Activated T-cell treated with anti-CD3 and anti-CD28 coated beads, Interleukin-2, amount 50 U/mL, for 24 hours (primary cell): ENCODE results near the gene MARK4.

Experiments
- DNase-seq: peaks from one replicate; pipeline ENCODE4 v3.0.0-alpha.2; 2020
- H3K27ac Mint-ChIP-seq: 2 replicates; pipeline ENCODE4 v1.8.0; 2020; ENCODE audit warnings: mild to moderate bottlenecking, mixed read lengths
- H3K27me3 Mint-ChIP-seq: 2 replicates; pipeline ENCODE4 v1.8.0; 2020; ENCODE audit warnings: mixed read lengths
- H3K36me3 Mint-ChIP-seq: 2 replicates; pipeline ENCODE4 v1.8.0; 2020; ENCODE audit warnings: low read depth, mixed read lengths
- H3K4me1 Mint-ChIP-seq: 2 replicates; pipeline ENCODE4 v1.8.0; 2020; ENCODE audit warnings: low read depth, mixed read lengths
- H3K4me3 Mint-ChIP-seq: 2 replicates; pipeline ENCODE4 v1.8.0; 2020; ENCODE audit warnings: mild to moderate bottlenecking, moderate library complexity, mixed read lengths
- H3K9me3 Mint-ChIP-seq: 2 replicates; pipeline ENCODE4 v1.8.0; 2020; ENCODE audit warnings: mixed read lengths

MARK4 gene

DNA sequence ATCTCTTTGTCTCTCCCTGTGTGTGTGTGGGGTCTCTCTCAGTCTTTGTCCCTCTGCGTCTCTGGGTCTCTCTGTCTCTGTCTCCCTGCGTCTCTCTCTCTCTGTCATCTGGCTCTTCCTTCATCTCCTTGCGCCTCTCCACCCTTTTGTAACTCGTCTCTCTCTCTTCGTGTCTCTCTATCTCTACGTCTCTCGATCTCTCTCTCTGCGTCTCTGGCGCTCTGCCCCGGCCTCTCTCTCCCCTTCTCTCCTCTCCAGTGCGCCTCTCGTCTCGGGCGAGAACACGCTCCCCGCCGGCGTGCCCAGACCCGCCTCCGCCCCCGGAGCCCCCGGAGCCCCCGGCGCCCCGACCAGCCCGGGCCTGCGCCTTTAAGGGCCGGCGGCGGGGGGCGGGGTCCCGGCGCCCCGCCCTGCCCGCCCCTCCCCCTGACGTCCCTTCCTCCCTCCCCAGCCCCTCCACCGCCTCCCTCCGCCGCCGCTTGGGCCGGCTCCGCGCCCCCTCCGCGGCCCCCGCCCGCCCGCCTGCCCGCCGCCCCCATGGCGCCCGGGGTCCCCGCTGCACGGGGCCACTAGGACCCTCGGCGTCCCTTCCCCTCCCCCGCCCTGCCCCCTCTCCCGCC lies at the start of gene MARK4:
Gene MARK4 (plus strand): TSS at position 440 of the 620 bp plus-strand sequence. CDS start 318 bp downstream, outside the sequence.
- peak within 1 kb of the TSS; percentile 81 for H3K4me3 Mint-ChIP-seq
- no peaks in the 10 kb centered on the region for H3K36me3 Mint-ChIP-seq
- DNase-seq: peak; percentile 81
- no peaks in the 10 kb centered on the region for H3K27me3 Mint-ChIP-seq
- peaks cover 34% of the 10 kb centered on the region for H3K4me1 Mint-ChIP-seq
- no peaks in the 10 kb centered on the region for H3K9me3 Mint-ChIP-seq
- H3K27ac Mint-ChIP-seq: peak within 1 kb of the TSS; percentile 53

DNA sequence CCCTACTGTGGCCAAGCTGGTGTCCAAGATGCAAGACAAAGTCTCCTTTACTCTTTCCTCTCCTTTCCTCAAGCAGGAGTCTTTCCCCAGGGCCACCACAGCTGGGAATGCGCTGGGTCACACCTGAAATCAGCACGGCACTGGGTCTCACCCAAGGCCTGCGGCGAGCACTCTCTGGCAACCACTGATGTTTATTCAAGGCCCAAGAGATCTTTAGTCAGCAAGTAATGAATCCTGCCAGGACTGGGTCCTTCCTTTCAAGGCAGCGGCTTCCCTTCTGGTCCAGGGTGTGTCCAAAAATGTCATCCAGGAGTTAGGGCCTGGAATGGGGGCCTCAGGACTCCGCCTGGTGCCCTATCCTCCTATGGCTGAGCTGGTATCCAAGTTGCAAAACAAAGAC lies 48.4 kb upstream of the MARK4 start:
- no peak for DNase-seq
- Mint-ChIP-seq H3K4me1 (no peaks in the 10 kb centered on the region), H3K27ac (no peak overlapping the region), H3K27me3 (no peaks in the 10 kb centered on the region), H3K4me3 (no peak overlapping the region), H3K36me3 (no peaks in the 10 kb centered on the region), H3K9me3 (no peaks in the 10 kb centered on the region)

DNA sequence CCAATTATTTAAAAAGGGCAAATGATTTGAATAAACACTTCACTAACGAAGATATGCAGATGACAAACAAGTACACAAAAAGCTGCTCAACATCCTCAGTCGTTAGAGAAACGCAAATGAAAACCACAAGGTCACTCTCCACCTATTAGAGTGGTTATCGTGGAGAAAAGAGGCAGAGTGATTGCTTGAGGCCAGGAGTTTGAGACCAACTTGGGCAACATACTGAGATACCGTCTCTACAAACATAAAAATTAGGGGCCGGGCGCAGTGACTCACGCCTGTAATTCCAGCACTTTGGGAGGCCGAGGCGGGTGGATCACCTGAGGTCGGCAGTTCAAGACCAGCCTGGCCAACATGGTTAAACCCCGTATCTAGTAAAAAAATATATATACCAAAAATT lies 45.3 kb upstream of the MARK4 start:
- Mint-ChIP-seq H3K9me3 (no peaks in the 10 kb centered on the region), H3K36me3 (no peaks in the 10 kb centered on the region), H3K4me3 (no peak overlapping the region), H3K27me3 (no peaks in the 10 kb centered on the region), H3K27ac (no peak overlapping the region), H3K4me1 (no peaks in the 10 kb centered on the region)
- DNase-seq: no peak

GRCh38 chr19:45206328-45206727 lies 44.7 kb upstream of the MARK4 start:
- H3K4me1 Mint-ChIP-seq: no peaks in the 10 kb centered on the region
- no peak overlapping the region for H3K4me3 Mint-ChIP-seq
- no peak overlapping the region for H3K27ac Mint-ChIP-seq
- peaks cover 3% of the 10 kb centered on the region for H3K27me3 Mint-ChIP-seq
- no peak for DNase-seq
- H3K9me3 Mint-ChIP-seq: no peaks in the 10 kb centered on the region
- H3K36me3 Mint-ChIP-seq: no peaks in the 10 kb centered on the region

GRCh38 chr19:45211751-45212381 lies 39.2 kb upstream of the MARK4 start:
- H3K4me3 Mint-ChIP-seq: no peak overlapping the region
- peaks cover 33% of the 10 kb centered on the region for H3K27me3 Mint-ChIP-seq
- no peaks in the 10 kb centered on the region for H3K4me1 Mint-ChIP-seq
- no peaks in the 10 kb centered on the region for H3K36me3 Mint-ChIP-seq
- DNase-seq: no peak
- no peak overlapping the region for H3K27ac Mint-ChIP-seq
- no peaks in the 10 kb centered on the region for H3K9me3 Mint-ChIP-seq

- Mint-ChIP-seq H3K27me3 (peaks cover 39% of the 10 kb centered on the region), H3K9me3 (no peaks in the 10 kb centered on the region), H3K4me3 (no peak overlapping the region), H3K4me1 (no peaks in the 10 kb centered on the region), H3K27ac (no peak overlapping the region), H3K36me3 (no peaks in the 10 kb centered on the region)
- DNase-seq: no peak
These were observed 38.0 kb upstream of the MARK4 start for GRCh38 chr19:45213031-45213430.

DNA sequence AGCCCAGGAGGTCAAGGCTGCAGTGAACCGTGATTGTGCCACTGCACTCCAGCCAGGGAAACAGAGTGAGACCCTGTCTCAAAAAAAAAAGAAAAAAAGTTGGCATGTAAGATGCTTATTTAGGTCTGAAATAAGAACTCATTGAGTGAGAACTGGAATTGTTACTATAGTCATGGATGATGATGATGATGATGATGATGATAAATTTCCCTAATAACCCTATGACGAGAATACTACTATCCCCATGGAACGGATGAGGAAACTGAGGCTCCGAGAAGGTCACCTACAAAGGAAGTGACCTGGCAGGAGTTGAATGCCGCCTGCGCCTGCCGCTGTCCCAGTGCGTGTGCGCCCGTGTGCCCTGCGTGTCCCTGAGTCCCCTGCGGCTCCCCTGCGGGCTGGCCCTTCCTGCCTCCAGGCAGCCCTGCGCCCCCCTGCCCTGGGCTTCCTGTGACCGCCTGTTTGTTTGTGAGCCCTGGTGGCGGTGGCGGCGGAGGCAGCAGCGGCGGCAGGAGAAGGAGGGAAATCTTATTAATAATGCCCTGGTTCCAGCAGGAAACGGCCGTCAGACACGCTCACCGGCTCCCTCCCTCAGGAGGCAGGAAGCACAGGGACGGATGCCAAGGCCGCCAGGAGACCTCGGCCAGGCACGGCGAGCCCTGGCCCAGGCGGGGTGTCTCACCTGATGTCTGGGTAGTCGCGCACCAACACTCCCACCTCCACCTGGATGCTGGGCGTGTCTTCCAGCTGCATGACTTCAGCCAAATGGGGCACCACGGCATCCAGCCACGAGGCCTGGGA lies 35.5 kb upstream of the MARK4 start:
- peaks cover 57% of the 10 kb centered on the region for H3K27me3 Mint-ChIP-seq
- no peak for DNase-seq
- no peak overlapping the region for H3K4me3 Mint-ChIP-seq
- H3K9me3 Mint-ChIP-seq: no peaks in the 10 kb centered on the region
- H3K4me1 Mint-ChIP-seq: no peaks in the 10 kb centered on the region
- no peaks in the 10 kb centered on the region for H3K36me3 Mint-ChIP-seq
- H3K27ac Mint-ChIP-seq: no peak overlapping the region

GRCh38 chr19:45216667-45217066 lies 34.4 kb upstream of the MARK4 start:
- no peaks in the 10 kb centered on the region for H3K4me1 Mint-ChIP-seq
- H3K36me3 Mint-ChIP-seq: no peaks in the 10 kb centered on the region
- no peak for DNase-seq
- H3K27me3 Mint-ChIP-seq: peaks cover 57% of the 10 kb centered on the region
- H3K9me3 Mint-ChIP-seq: no peaks in the 10 kb centered on the region
- H3K4me3 Mint-ChIP-seq: no peak overlapping the region
- H3K27ac Mint-ChIP-seq: no peak overlapping the region

DNA sequence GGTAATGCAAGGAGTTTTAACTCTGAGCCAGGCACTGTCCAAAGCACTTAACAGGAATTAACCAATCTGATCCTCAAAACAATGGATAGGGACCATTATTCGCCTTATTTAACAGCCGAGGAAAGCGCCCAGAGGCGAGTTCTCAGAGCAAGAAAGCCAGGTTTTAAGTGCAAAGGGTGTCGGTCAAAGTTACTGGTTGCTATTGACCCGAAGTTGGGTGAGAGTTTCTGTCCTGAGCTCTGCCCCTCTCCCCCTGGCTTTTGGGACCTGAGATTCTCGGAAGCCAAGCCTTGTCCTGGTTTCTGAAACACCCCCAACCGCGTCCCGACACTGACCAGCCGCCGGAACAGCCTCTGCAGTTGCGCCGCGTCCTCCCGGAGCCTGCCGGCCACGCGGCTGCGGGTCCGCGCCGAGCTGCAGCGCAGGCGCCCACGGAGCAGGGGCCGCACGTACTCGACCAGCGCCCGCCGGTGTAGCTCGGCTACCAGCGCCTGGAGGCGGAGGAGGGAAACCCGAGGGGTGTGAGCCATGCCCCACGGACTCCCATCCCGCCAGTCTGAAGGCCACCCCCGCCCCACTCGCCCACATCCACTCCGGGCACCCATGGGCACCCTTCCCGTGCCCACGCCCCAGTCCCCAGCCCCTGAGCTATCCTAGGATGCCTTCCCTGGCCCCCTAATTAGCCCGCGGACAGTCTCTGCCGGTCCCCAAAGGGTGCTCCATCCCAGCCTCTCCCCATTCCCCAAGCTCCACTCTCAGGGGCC lies 33.7 kb upstream of the MARK4 start:
- no peak overlapping the region for H3K4me3 Mint-ChIP-seq
- H3K9me3 Mint-ChIP-seq: no peaks in the 10 kb centered on the region
- H3K27ac Mint-ChIP-seq: no peak overlapping the region
- peaks cover 62% of the 10 kb centered on the region for H3K27me3 Mint-ChIP-seq
- no peaks in the 10 kb centered on the region for H3K36me3 Mint-ChIP-seq
- no peak for DNase-seq
- no peaks in the 10 kb centered on the region for H3K4me1 Mint-ChIP-seq

GRCh38 chr19:45217957-45218334 lies 33.1 kb upstream of the MARK4 start:
- no peak for DNase-seq
- H3K9me3 Mint-ChIP-seq: no peaks in the 10 kb centered on the region
- H3K36me3 Mint-ChIP-seq: no peaks in the 10 kb centered on the region
- H3K27me3 Mint-ChIP-seq: peaks cover 60% of the 10 kb centered on the region
- H3K4me3 Mint-ChIP-seq: no peak overlapping the region
- no peaks in the 10 kb centered on the region for H3K4me1 Mint-ChIP-seq
- H3K27ac Mint-ChIP-seq: no peak overlapping the region

- Mint-ChIP-seq H3K27ac (no peak overlapping the region), H3K4me1 (no peaks in the 10 kb centered on the region), H3K36me3 (no peaks in the 10 kb centered on the region), H3K27me3 (peaks cover 59% of the 10 kb centered on the region), H3K9me3 (no peaks in the 10 kb centered on the region), H3K4me3 (no peak overlapping the region)
- DNase-seq: no peak
These were observed 32.6 kb upstream of the MARK4 start for GRCh38 chr19:45218426-45218825.

DNA sequence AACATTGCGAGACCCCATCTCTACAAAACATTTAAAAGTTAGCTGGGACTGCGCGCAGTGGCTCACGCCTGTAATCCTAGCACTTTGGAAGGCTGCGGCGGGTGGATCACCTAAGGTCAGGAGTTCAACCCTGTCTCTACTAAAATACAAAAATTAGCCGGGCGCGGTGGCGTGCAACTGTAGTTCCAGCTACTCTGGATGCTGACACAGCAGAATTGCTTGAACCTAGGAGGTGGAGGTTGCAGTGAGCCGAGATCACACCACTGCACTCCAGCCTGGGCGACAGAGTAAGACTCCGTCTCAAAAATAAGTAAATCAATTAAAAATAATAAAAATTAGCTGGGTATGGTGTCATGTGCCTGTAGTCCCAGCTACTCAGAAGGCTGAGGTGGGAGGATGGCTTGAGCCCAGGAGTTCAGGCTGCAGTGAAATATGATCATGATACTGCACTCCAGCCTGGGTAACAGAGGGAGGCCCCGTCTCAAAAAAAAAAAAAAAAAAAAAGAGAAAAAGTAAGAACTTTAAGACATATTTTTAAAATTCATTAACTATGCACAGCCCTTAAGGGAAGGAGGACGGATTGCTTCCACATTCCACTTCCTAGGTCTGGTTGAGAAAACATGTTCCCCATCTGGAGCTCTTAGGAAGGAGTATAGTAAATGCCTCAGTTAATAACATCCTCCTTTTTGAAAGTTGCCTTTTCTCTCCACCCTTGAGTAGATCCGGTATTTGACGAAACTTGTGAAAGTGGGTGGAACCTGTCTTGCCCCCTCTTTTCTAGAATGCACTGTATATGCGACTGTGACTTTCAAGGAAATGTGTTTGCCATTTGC lies 31.9 kb upstream of the MARK4 start:
- Mint-ChIP-seq H3K4me3 (no peak overlapping the region), H3K27me3 (peaks cover 56% of the 10 kb centered on the region), H3K36me3 (no peaks in the 10 kb centered on the region), H3K4me1 (no peaks in the 10 kb centered on the region), H3K27ac (no peak overlapping the region), H3K9me3 (no peaks in the 10 kb centered on the region)
- no peak for DNase-seq

DNA sequence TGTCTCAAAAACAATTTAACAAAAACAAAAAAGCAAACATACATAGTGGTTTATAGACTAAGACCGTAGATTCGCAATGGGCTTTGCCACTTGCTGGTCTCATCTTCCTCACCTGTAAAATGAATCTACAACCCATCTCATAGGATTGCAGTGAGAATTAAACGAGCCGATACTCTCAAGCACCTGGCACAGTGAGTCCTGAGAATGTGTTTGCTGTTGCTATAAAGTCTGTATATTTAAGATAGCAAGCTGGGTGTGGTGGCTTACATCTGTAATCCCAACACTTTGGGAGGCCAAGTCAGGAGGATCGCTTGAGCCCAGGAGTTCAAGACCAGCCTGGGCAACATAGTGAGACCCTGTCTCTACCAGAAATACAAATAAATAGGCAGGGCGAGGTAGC lies 28.3 kb upstream of the MARK4 start:
- DNase-seq: no peak
- Mint-ChIP-seq H3K9me3 (no peaks in the 10 kb centered on the region), H3K27ac (no peak overlapping the region), H3K36me3 (no peaks in the 10 kb centered on the region), H3K4me3 (no peak overlapping the region), H3K27me3 (peaks cover 39% of the 10 kb centered on the region), H3K4me1 (no peaks in the 10 kb centered on the region)

GRCh38 chr19:45223879-45224278 lies 27.2 kb upstream of the MARK4 start:
- no peaks in the 10 kb centered on the region for H3K4me1 Mint-ChIP-seq
- no peak overlapping the region for H3K27ac Mint-ChIP-seq
- no peaks in the 10 kb centered on the region for H3K9me3 Mint-ChIP-seq
- no peaks in the 10 kb centered on the region for H3K36me3 Mint-ChIP-seq
- H3K4me3 Mint-ChIP-seq: no peak overlapping the region
- DNase-seq: no peak
- H3K27me3 Mint-ChIP-seq: peaks cover 30% of the 10 kb centered on the region
